Stomach (tissue), 9 donors: ENCODE measurements around the gene ZNF398. TPM values are rescaled to one million over a fixed set of nuclear protein-coding genes. Genes with fewer than 3 reads are reported as not detected.
"Not testable (repeated sequence)": the region's sequence is repeated elsewhere in the genome, so short reads cannot be mapped to it uniquely, and the experiment has no call there.

Experiments used
- DNase-seq, 2 donors: peaks; one replicate each; pipeline versions ENCODE4 v3.0.0 to v3.0.0-alpha.2; 2013 to 2019
- H3K27ac ChIP-seq, 5 donors: fragments of 200-600 bp in 4 of 5; sonication (generic) in 4 of 5; one replicate each; pipeline ENCODE4 v1.5.1; 2013 to 2019; ENCODE audit warnings: mild to moderate bottlenecking in 1 of 5, moderate library complexity in 1 of 5
- H3K27me3 ChIP-seq, 3 donors: fragments of 200-600 bp; sonication (generic); one replicate each; pipeline ENCODE4 v1.5.1; 2017 to 2019; ENCODE audit warnings: mixed run types in 1 of 3
- H3K36me3 ChIP-seq, 4 donors: fragments of 200-600 bp; sonication (generic); 1 replicate in 3 of 4; 2 replicates in 1 of 4; pipeline ENCODE4 v1.5.1; 2016 to 2019
- H3K4me1 ChIP-seq, 4 donors: fragments of 200-600 bp; sonication (generic); one replicate each; pipeline ENCODE4 v1.5.1; 2016 to 2019
- H3K4me3 ChIP-seq, 4 donors: fragments of 200-600 bp; sonication (generic) in 3 of 4; one replicate each; pipeline ENCODE4 v1.5.1; 2016 to 2019; ENCODE audit warnings: mild to moderate bottlenecking in 1 of 4
- H3K9me3 ChIP-seq, 4 donors: fragments of 200-600 bp; sonication (generic); one replicate each; pipeline ENCODE4 v1.5.1; 2016 to 2019
- CTCF ChIP-seq, 7 experiments: fragments of 450-650 bp in 4 of 7; fragments of 200-600 bp in 3 of 7; sonication (generic) in 3 of 7; IDR thresholded peaks; one replicate each; pipeline ENCODE4 v1.5.1; 2016 to 2019; ENCODE audit warnings: antibody characterized with exemption in 7 of 7, control low read depth in 2 of 7, mild to moderate bottlenecking in 1 of 7
- EP300 ChIP-seq: sonication (generic); formaldehyde crosslinking; IDR thresholded peaks from one replicate; pipeline ENCODE4 v1.6.1; 2017; ENCODE audit warnings: antibody characterized with exemption
- POLR2A ChIP-seq, 4 donors: fragments of 450-650 bp; IDR thresholded peaks; one replicate each; pipeline ENCODE4 v1.6.1; 2016; ENCODE audit warnings: antibody characterized with exemption in 4 of 4, control low read depth in 2 of 4, mild to moderate bottlenecking in 1 of 4, moderate library complexity in 1 of 4
- POLR2AphosphoS5 ChIP-seq, 3 donors: sonication (generic); formaldehyde crosslinking; IDR thresholded peaks; one replicate each; pipeline ENCODE4 v1.6.1; 2016; ENCODE audit warnings: antibody characterized with exemption in 3 of 3
- WGBS, 5 donors: extraction: QIAGEN DNeasy Blood & Tissue Kit in 3 of 5; methylation state at CpG; one replicate each; pipeline versions ENCODE4 v1.1.5 to v1.1.7; 2013 to 2018; 5-methylcytosine and 5-hydroxymethylcytosine counted together
- intact Hi-C: fragments of 100-400 bp; cut with DNase I; formaldehyde crosslinking; loops from one replicate; pipeline ENCODE4 v1.15.1; 2023; ENCODE audit warnings: low total_unique reads
- polyA plus RNA-seq, 3 donors: library from polyadenylated mRNA; stranded (reverse); fragments of 200-250 nt; gene quantifications; one replicate each; pipeline ENCODE4 v1.2.3, GENCODE V29; 2013
- total RNA-seq, 5 donors: library from RNA; depleted of rRNA; stranded (reverse); fragments of >200 nt; gene quantifications; one replicate each; pipeline versions ENCODE4 v1.1.0 to v1.2.3, GENCODE V29; 2014 to 2016
- donor health status: healthy with polysubstance abuse.
- donor health status: Bipolar disorder and iron deficiency.
- donor health status: healthy.

ZNF398 gene
- total and polyA plus RNA-seq, 8 donors = 2.1 to 55.4 (median 12.5) TPM

- Histone ChIP-seq H3K9me3 (peaks cover 0 to 2% (median under 1%) of the 10 kb centered on the region in 4 donors), H3K36me3 (peaks cover 0 to 21% (median 11%) of the 10 kb centered on the region in 4 donors), H3K27ac (no peak overlapping the region), H3K4me3 (no peak overlapping the region), H3K27me3 (no peaks in the 10 kb centered on the region), H3K4me1 (no peaks in the 10 kb centered on the region)
- WGBS, 5 donors = 95 to 96% (median 96%) methylated on average over 9 of the region's 9 CpGs
- TF ChIP-seq POLR2A (IDR thresholded peaks at IDR 0.05) (no peak), CTCF (IDR thresholded peaks at IDR 0.05) (no peak)
- DNase-seq = no peak
- intact Hi-C loops = no loop called here
Measured at GRCh38 chr7:149136118-149136517, 11.1 kb upstream of the ZNF398 start.

GRCh38 chr7:149140831-149141230 lies 6.4 kb upstream of the ZNF398 start:
- H3K27ac ChIP-seq = no peak overlapping the region
- intact Hi-C loops = no loop called here
- no peak overlapping the region for H3K4me3 ChIP-seq
- H3K9me3 ChIP-seq = no peaks in the 10 kb centered on the region
- TF ChIP-seq POLR2AphosphoS5 (IDR thresholded peaks at IDR 0.05) (no peak), CTCF (IDR thresholded peaks at IDR 0.05) (no peak), EP300 (no peak), POLR2A (IDR thresholded peaks at IDR 0.05) (no peak)
- no peak for DNase-seq
- WGBS, 5 donors = 54 to 80% (median 77%) methylated on average over 3 of the region's 3 CpGs
- no peaks in the 10 kb centered on the region for H3K27me3 ChIP-seq
- H3K4me1 ChIP-seq = peaks cover 0 to 17% (median 2%) of the 10 kb centered on the region in 4 donors
- no peaks in the 10 kb centered on the region for H3K36me3 ChIP-seq

- Histone ChIP-seq H3K4me1 (peaks cover 0 to 27% (median 11%) of the 10 kb centered on the region in 4 donors), H3K27ac (no peak overlapping the region), H3K4me3 (no peak overlapping the region), H3K9me3 (no peaks in the 10 kb centered on the region), H3K36me3 (no peaks in the 10 kb centered on the region), H3K27me3 (no peaks in the 10 kb centered on the region)
- DNase-seq = no peak
- WGBS, 5 donors = 77 to 92% (median 87%) methylated on average over 4 of the region's 4 CpGs
- no peak for TF ChIP-seq POLR2A (IDR thresholded peaks at IDR 0.05)
- no peak for TF ChIP-seq CTCF (IDR thresholded peaks at IDR 0.05)
- no peak for TF ChIP-seq POLR2AphosphoS5 (IDR thresholded peaks at IDR 0.05)
- TF ChIP-seq EP300 = no peak
- intact Hi-C loops = no loop called here
Measured at GRCh38 chr7:149141893-149142292, 5.4 kb upstream of the ZNF398 start.

- H3K9me3 ChIP-seq, H3K4me3 ChIP-seq, intact Hi-C loops, H3K36me3 ChIP-seq, DNase-seq, H3K27me3 ChIP-seq: not testable (repeated sequence)
- WGBS, 5 donors = 61 to 80% (median 71%) methylated on average over 14 of the region's 14 CpGs
- peaks cover 6 to 43% (median 26%) of the 10 kb centered on the region in 4 donors for H3K4me1 ChIP-seq
- H3K27ac ChIP-seq = peak overlapping the region in 4 of 5 donors; percentile 26 to 59 (median 37)
Measured at GRCh38 chr7:149144436-149144922, 2.8 kb upstream of the ZNF398 start.

GRCh38 chr7:149145031-149145845 lies 2.0 kb upstream of the ZNF398 start:
- WGBS, 5 donors = 61 to 76% (median 64%) methylated on average over 8 of the region's 8 CpGs

More at GRCh38 chr7:149145031-149145845, 2.0 kb upstream of the ZNF398 start:
- Histone ChIP-seq H3K4me3 (no peak overlapping the region), H3K27ac (peak overlapping the region in 4 of 5 donors; percentile 26 to 39 (median 37)), H3K27me3 (no peaks in the 10 kb centered on the region), H3K4me1 (peaks cover 6 to 50% (median 30%) of the 10 kb centered on the region in 4 donors), H3K36me3 (no peaks in the 10 kb centered on the region), H3K9me3 (no peaks in the 10 kb centered on the region)
- TF ChIP-seq POLR2AphosphoS5 (IDR thresholded peaks at IDR 0.05) (peak in 2 of 3 donors; percentile 11 to 51), POLR2A (IDR thresholded peaks at IDR 0.05) (no peak)
- intact Hi-C loops = no loop called here
- DNase-seq = peak in 1 of 2 donors; percentile 86
